Endothelial cell of umbilical vein (primary cell): ENCODE results near the gene C17orf107. TPM values are rescaled to one million over a fixed set of nuclear protein-coding genes. Genes with fewer than 3 reads are reported as not detected.

Experiments
- BruUV-seq: library from RNA; stranded (reverse); fragments of 400-500 nt; replicated peaks from 2 replicates; lab custom pipeline; 2021; lab: Mats Ljungman, UMichigan
- CTCF ChIA-PET: fragments of 300-600, 350-600 bp; sonication (Branson Sonifier 250); formaldehyde crosslinking; loops from one replicate; lab custom pipeline; 2021; ENCODE audit warnings: antibody characterized with exemption, inconsistent platforms; lab: Charles Lee
- POLR2A ChIA-PET: fragments of 300-600, 350-600 bp; sonication (Branson Sonifier 250); formaldehyde crosslinking; loops from one replicate; lab custom pipeline; 2021; ENCODE audit warnings: antibody characterized with exemption, inconsistent platforms; lab: Charles Lee
- DNase-seq: peaks from one replicate; pipeline ENCODE4 v3.0.0-alpha.2; 2011; ENCODE audit warnings: low read depth, low spot score
- FAIRE-seq: peaks from 2 replicates; lab custom pipeline; 2011; peaks lifted over from hg19 to GRCh38; lab: Jason Lieb, UNC
- H2AFZ ChIP-seq: 2 replicates; pipeline ENCODE4 v1.6.0; 2012; ENCODE audit warnings: low read depth, low read length, control low read depth, inconsistent platforms
- H3K27ac ChIP-seq: 2 replicates; pipeline ENCODE4 v1.5.1; 2011; ENCODE audit warnings: low read depth, mild to moderate bottlenecking, control low read depth, low read length, moderate library complexity; ENCODE audit not compliant: insufficient read depth
- H3K27me3 ChIP-seq, 2 experiments: 2 replicates each; pipeline versions ENCODE4 v1.6.0 to v1.6.1; 2011; ENCODE audit warnings: low read length in 2 of 2, mixed read lengths in 1 of 2; ENCODE audit not compliant: control insufficient read depth in 2 of 2, insufficient read depth in 2 of 2
- H3K36me3 ChIP-seq, 2 experiments: 2 replicates in 1 of 2; 3 replicates in 1 of 2; pipeline ENCODE4 v1.5.1; 2011; ENCODE audit warnings: low read length in 2 of 2, mild to moderate bottlenecking in 1 of 2, moderate library complexity in 1 of 2; ENCODE audit not compliant: control insufficient read depth in 2 of 2, insufficient read depth in 2 of 2; ENCODE audit errors: extremely low read depth in 1 of 2
- H3K4me1 ChIP-seq: 3 replicates; pipeline ENCODE4 v1.5.1; 2011; ENCODE audit warnings: mild to moderate bottlenecking, low read length; ENCODE audit not compliant: control insufficient read depth, insufficient read depth; ENCODE audit errors: extremely low read depth
- H3K4me2 ChIP-seq: 2 replicates; pipeline ENCODE4 v1.6.1; 2011; ENCODE audit warnings: low read length, control low read depth, mixed read lengths; ENCODE audit not compliant: insufficient read depth
- H3K4me3 ChIP-seq, 3 experiments: fragments of 200-600 bp in 1 of 3; sonication (generic), shearing (Covaris generic) in 1 of 3; replicated peaks in 1 of 3; 2 replicates each; pipeline ENCODE4 v1.5.1; 2011 to 2016; ENCODE audit warnings: control low read depth in 3 of 3, low read length in 3 of 3, mild to moderate bottlenecking in 2 of 3, inconsistent platforms in 1 of 3, low read depth in 1 of 3, moderate library complexity in 1 of 3; ENCODE audit not compliant: insufficient read depth in 1 of 3
- H3K79me2 ChIP-seq: 2 replicates; pipeline ENCODE4 v1.6.0; 2012; ENCODE audit warnings: low read length, inconsistent platforms; ENCODE audit not compliant: control insufficient read depth, insufficient read depth
- H3K9ac ChIP-seq: replicated peaks from 2 replicates; pipeline ENCODE3; 2011; ENCODE audit warnings: low read length, control low read depth; ENCODE audit not compliant: insufficient read depth; ENCODE audit errors: extremely low read depth
- H3K9me1 ChIP-seq: replicated peaks from 3 replicates; pipeline ENCODE4 v1.6.0; 2011; ENCODE audit warnings: mild to moderate bottlenecking, low read length; ENCODE audit not compliant: control insufficient read depth, insufficient read depth; ENCODE audit errors: extremely low read depth
- H3K9me3 ChIP-seq: replicated peaks from 2 replicates; pipeline ENCODE4 v1.5.1; 2012; ENCODE audit warnings: low read length, inconsistent platforms; ENCODE audit not compliant: control insufficient read depth, insufficient read depth
- H4K20me1 ChIP-seq: replicated peaks from 2 replicates; pipeline ENCODE3; 2011; ENCODE audit warnings: mild to moderate bottlenecking, low read length; ENCODE audit not compliant: control insufficient read depth, insufficient read depth; ENCODE audit errors: extremely low read depth
- CTCF ChIP-seq, 2 donors: IDR thresholded peaks; 1 replicate in 1 of 2; 2 replicates in 1 of 2; pipeline ENCODE4 v1.5.1; 2011; ENCODE audit warnings: low read length in 2 of 2, mild to moderate bottlenecking in 2 of 2, moderate library complexity in 2 of 2, control low read depth in 1 of 2, inconsistent platforms in 1 of 2, low read depth in 1 of 2; ENCODE audit not compliant: insufficient read depth in 1 of 2; ENCODE audit errors: extremely low read depth in 1 of 2
- EZH2 ChIP-seq: IDR thresholded peaks from 2 replicates; pipeline ENCODE4 v1.6.1; 2012; ENCODE audit warnings: borderline replicate concordance, low read depth, mild to moderate bottlenecking, moderate library complexity, low read length, inconsistent platforms; ENCODE audit not compliant: severe bottlenecking
- FOS ChIP-seq: IDR thresholded peaks from 2 replicates; pipeline ENCODE4 v1.6.1; 2011; ENCODE audit warnings: mild to moderate bottlenecking, low read length, moderate library complexity, borderline replicate concordance; ENCODE audit not compliant: insufficient read depth
- GATA2 ChIP-seq: IDR thresholded peaks from 2 replicates; pipeline ENCODE4 v1.7.0; 2011; ENCODE audit warnings: low read depth, mild to moderate bottlenecking, moderate library complexity, mixed read lengths, low read length; ENCODE audit not compliant: insufficient read length, insufficient read depth
- JUN ChIP-seq: IDR thresholded peaks from 2 replicates; pipeline ENCODE4 v1.6.1; 2011; ENCODE audit warnings: borderline replicate concordance, low read depth; ENCODE audit not compliant: insufficient read length, insufficient read depth
- MAX ChIP-seq: IDR thresholded peaks from 2 replicates; pipeline ENCODE4 v1.6.1; 2011; ENCODE audit not compliant: insufficient read depth, insufficient read length
- MYC ChIP-seq: IDR thresholded peaks from one replicate; pipeline ENCODE4 v1.6.1; 2011; ENCODE audit warnings: mild to moderate bottlenecking, low read depth, low read length
- POLR2A ChIP-seq: IDR thresholded peaks from 2 replicates; pipeline ENCODE4 v1.6.1; 2012; ENCODE audit warnings: low read depth, mild to moderate bottlenecking, control low read depth, low read length
- POLR2AphosphoS5 ChIP-seq: IDR thresholded peaks from 2 replicates; pipeline ENCODE4 v1.6.1; 2012; ENCODE audit warnings: low read depth, mild to moderate bottlenecking, control low read depth, low read length, moderate library complexity; ENCODE audit not compliant: insufficient read depth
- dilution Hi-C: fragments of 300-500 bp; cut with MboI; formaldehyde crosslinking; loops from one replicate; pipeline ENCODE4 v1.15.0; 2019; ENCODE audit warnings: low sequenced_read_pairs; ENCODE audit not compliant: extremely low pct_ligation_motif_present
- intact Hi-C: fragments of 100-400 bp; cut with micrococcal nuclease; formaldehyde crosslinking; loops from one replicate; pipeline ENCODE4 v1.10.0; 2022
- polyA plus RNA-seq, 4 experiments: library from polyadenylated mRNA; depleted of rRNA in 3 of 4; stranded (reverse) in 3 of 4; unstranded in 1 of 4; fragments of >200 nt; gene quantifications; 2 replicates each; pipeline versions ENCODE4 v1.2.1 to v1.2.3, GENCODE V29; 2011 to 2012; ENCODE audit warnings: missing spikeins in 1 of 4
- total RNA-seq: library from RNA; stranded (reverse); gene quantifications from 2 replicates; pipeline ENCODE4 v1.2.3, GENCODE V29; 2021

The C17orf107 gene
- total and polyA plus RNA-seq, 2 donors (not counting 3 experiments of a cell fraction or from before 2014, with no cell fraction given) = 0.68 to 1.0 TPM

GRCh38 chr17:4938069-4938491, 38.7 kb downstream of the C17orf107 start:
- Histone ChIP-seq H3K27ac (no peak overlapping the region), H3K9me1 (no peaks in the 10 kb centered on the region), H2AFZ (no peak overlapping the region), H3K36me3 (peaks cover 4 to 25% of the 10 kb centered on the region in 2 experiments), H3K4me3 (no peak overlapping the region), H3K9me3 (no peaks in the 10 kb centered on the region), H3K4me2 (no peak overlapping the region), H3K79me2 (peaks cover 41% of the 10 kb centered on the region), H3K27me3 (no peaks in the 10 kb centered on the region), H4K20me1 (no peaks in the 10 kb centered on the region), H3K9ac (no peak overlapping the region), H3K4me1 (peaks cover 23% of the 10 kb centered on the region)
- BruUV-seq = no TSS peak
- intact Hi-C loops (no loop called here), dilution Hi-C loops (no loop called here)
- ChIA-PET CTCF (interaction anchor here (3.3 kb wide), 1 partner anchor 29 kb away, joined by 44 read pairs; no protein-coding TSS in a partner anchor), POLR2A (no interaction called here)
- FAIRE-seq (no peak), DNase-seq (no peak)
- TF ChIP-seq FOS (no peak), EZH2 (no peak), MYC (no peak), POLR2A (no peak), CTCF (IDR thresholded peaks at IDR 0.05; ENCODE audit: extremely low read depth in 1 of 2, insufficient read depth in 1 of 2, low read depth in 1 of 2, low read length in 2 of 2) (no peak), GATA2 (no peak), MAX (no peak), JUN (no peak), POLR2AphosphoS5 (no peak)
